ENCODE measurements around the gene SUPT6H.

SUPT6H gene

GRCh38 chr17:28698253-28698941 lies 36.4 kb downstream of the SUPT6H start:
- no peak overlapping the region for H3K4me3 ChIP-seq (ENCODE audit: low read depth, low read length)
- TF ChIP-seq MYC (IDR thresholded peaks at IDR 0.05; ENCODE audit: low read depth, low read length) = peak; percentile 29; the same call in 1 of the 2 replicates
- TF ChIP-seq, protein P1, sequence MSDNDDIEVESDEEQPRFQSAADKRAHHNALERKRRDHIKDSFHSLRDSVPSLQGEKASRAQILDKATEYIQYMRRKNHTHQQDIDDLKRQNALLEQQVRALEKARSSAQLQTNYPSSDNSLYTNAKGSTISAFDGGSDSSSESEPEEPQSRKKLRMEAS (IDR thresholded peaks at IDR 0.05; ENCODE audit: low read depth, low read length) = 0 out of 2 replicates have a peak, but pooled peaks have one; percentile 35
- TF ChIP-seq CTCF (IDR thresholded peaks at IDR 0.05; ENCODE audit: low read depth, low read length) = no peak
- DNase-seq (ENCODE audit: low read depth) = no peak

GRCh38 chr17:28700278-28700677 lies 38.3 kb downstream of the SUPT6H start:
- TF ChIP-seq MYC (IDR thresholded peaks at IDR 0.05; ENCODE audit: low read depth, low read length) (no peak), CTCF (IDR thresholded peaks at IDR 0.05; ENCODE audit: low read depth, low read length) (no peak), POLR2A (IDR thresholded peaks at IDR 0.05; ENCODE audit: extremely low read depth, insufficient read length) (no peak)
- TF ChIP-seq, protein P1 (IDR thresholded peaks at IDR 0.05; ENCODE audit: low read depth, low read length) = no peak
- DNase-seq (ENCODE audit: low read depth) = no peak
- H3K4me3 ChIP-seq (ENCODE audit: low read depth, low read length) = no peak overlapping the region

GRCh38 chr17:28700830-28701492 lies 39.0 kb downstream of the SUPT6H start:
- no peak overlapping the region for H3K4me3 ChIP-seq (ENCODE audit: low read depth, low read length)
- no peak for DNase-seq (ENCODE audit: low read depth)
- TF ChIP-seq MYC (IDR thresholded peaks at IDR 0.05; ENCODE audit: low read depth, low read length) = no peak
- TF ChIP-seq, protein P1 (IDR thresholded peaks at IDR 0.05; ENCODE audit: low read depth, low read length) = no peak
- TF ChIP-seq POLR2A (IDR thresholded peaks at IDR 0.05; ENCODE audit: extremely low read depth, insufficient read length) = no peak

DNA sequence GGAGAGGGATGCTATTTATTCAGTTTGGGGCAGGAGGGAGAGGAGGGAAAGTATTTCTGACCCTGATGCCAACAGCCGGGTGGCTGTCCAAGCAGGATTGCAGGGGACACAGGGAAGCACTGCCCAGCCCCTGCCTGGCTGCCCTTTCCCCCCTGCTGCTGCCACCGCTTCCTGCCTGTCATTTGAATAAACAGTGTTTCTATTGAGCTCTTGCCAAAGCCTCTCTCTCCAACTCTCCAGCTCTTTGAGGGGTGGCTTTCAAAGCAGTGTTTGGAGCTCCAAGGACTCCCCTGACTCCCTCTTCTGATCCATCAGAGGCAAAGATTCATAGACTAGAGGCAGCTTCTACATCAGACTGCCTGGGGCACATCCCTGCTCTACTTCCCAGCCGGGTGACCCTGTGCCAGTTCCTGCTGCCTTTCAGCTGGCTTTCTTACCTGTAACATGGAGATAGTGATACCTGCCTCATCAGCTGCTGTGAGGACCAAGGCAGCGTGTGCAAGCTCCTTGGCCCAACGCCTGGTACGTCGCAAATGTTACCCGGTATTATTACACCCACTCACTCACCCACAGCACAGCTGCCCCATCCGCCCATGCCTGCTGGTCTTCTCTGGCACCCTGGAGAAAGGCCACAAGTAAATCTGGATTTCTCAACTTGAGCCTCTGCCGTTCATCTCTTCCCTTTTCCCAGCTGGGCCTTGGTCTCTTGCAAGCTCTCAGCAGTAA lies 40.2 kb downstream of the SUPT6H start:
- TF ChIP-seq, protein P1 (IDR thresholded peaks at IDR 0.05; ENCODE audit: low read depth, low read length) = no peak
- TF ChIP-seq MYC (IDR thresholded peaks at IDR 0.05; ENCODE audit: low read depth, low read length) (no peak), CTCF (IDR thresholded peaks at IDR 0.05; ENCODE audit: low read depth, low read length) (no peak), POLR2A (IDR thresholded peaks at IDR 0.05; ENCODE audit: extremely low read depth, insufficient read length) (no peak)
- DNase-seq (ENCODE audit: low read depth) = no peak
- no peak overlapping the region for H3K4me3 ChIP-seq (ENCODE audit: low read depth, low read length)

GRCh38 chr17:28702752-28703150 lies 40.7 kb downstream of the SUPT6H start:
- H3K4me3 ChIP-seq (ENCODE audit: low read depth, low read length) = no peak overlapping the region
- DNase-seq (ENCODE audit: low read depth) = no peak
- TF ChIP-seq CTCF (IDR thresholded peaks at IDR 0.05; ENCODE audit: low read depth, low read length) = no peak
- TF ChIP-seq POLR2A (IDR thresholded peaks at IDR 0.05; ENCODE audit: extremely low read depth, insufficient read length) = no peak
- no peak for TF ChIP-seq MYC (IDR thresholded peaks at IDR 0.05; ENCODE audit: low read depth, low read length)
- TF ChIP-seq, protein P1 (IDR thresholded peaks at IDR 0.05; ENCODE audit: low read depth, low read length) = no peak
